Progenitor cell of endocrine pancreas (in vitro differentiated cells): Measurements from ENCODE around the gene TNFRSF1B. TPM values are rescaled to one million over a fixed set of nuclear protein-coding genes. Genes with fewer than 3 reads are reported as not detected.

Experiments
- DNase-seq: peaks from one replicate; pipeline ENCODE4 v3.0.0; 2021; ENCODE audit warnings: low spot score; ENCODE audit not compliant: unreplicated experiment
- H3K27ac Mint-ChIP-seq: 2 replicates; pipeline ENCODE4 v1.8.0; 2021; ENCODE audit warnings: mild to moderate bottlenecking, moderate library complexity, mixed read lengths
- H3K27me3 Mint-ChIP-seq: 2 replicates; pipeline ENCODE4 v1.8.0; 2021; ENCODE audit warnings: mixed read lengths
- H3K36me3 Mint-ChIP-seq: 2 replicates; pipeline ENCODE4 v1.8.0; 2022; ENCODE audit warnings: mixed read lengths; ENCODE audit not compliant: insufficient read depth
- H3K4me1 Mint-ChIP-seq: 2 replicates; pipeline ENCODE4 v1.8.0; 2021; ENCODE audit warnings: low read depth, mixed read lengths
- H3K4me3 Mint-ChIP-seq: 2 replicates; pipeline ENCODE4 v1.8.0; 2021; ENCODE audit warnings: low read depth, mild to moderate bottlenecking, moderate library complexity, mixed read lengths
- H3K9me3 Mint-ChIP-seq: 2 replicates; pipeline ENCODE4 v1.8.0; 2021; ENCODE audit warnings: low read depth, mixed read lengths
- total RNA-seq: library from RNA; stranded (reverse); gene quantifications from 2 replicates; pipeline ENCODE4 v1.2.1, GENCODE V29; 2021
- TF ChIP-seq, protein P1 (sequence below): fragments of 200-600 bp; sonication (generic); IDR thresholded peaks from one replicate; pipeline ENCODE4 v1.5.0; 2021; ENCODE audit warnings: antibody characterized with exemption, mild to moderate bottlenecking; ENCODE audit not compliant: unreplicated experiment

Gene TNFRSF1B
- total RNA-seq, 1 donor from 2014 or later = not detected

DNA sequence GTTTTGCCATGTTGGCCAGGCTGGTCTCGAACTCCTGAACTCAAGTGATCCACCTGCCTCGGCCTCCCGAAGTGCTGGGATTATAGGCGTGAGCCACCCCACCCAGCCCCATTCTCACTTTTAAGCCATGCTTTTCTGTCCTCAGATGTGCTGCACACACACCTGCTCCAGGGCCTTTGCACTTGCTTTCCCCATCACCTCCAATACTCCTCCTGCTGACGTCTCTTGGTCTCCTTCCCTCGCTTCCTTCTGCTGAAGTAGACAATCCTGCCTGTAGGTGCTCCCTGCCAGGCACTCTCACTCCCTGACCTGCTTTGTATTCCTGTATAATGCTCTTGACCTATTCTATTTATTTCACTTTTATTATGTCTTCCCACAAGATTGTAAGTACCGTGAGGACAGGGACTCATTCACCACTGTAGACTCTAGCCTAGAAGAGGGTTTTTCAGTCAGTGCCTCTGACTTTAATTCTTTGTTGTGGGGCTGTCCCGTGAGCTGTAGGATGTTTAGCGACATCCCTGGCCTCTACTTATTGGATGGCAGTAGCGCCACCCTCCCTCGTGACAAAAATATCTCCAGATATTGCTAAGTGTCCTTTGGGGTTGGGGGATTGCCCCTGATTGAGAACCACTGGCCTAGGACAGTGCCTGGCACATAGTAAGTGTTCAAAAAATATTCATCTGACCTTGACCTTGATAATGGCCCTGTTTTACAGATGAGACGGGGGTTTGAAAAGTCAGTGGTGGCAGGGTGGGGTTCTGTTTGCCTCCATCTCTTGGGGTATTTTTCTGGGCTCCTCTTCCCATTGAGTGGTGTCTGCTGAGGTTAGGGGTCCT, 4.6 kb downstream of the TNFRSF1B start:
- Mint-ChIP-seq H3K36me3 (no peaks in the 10 kb centered on the region), H3K9me3 (no peaks in the 10 kb centered on the region), H3K4me3 (no peak overlapping the region), H3K4me1 (peaks cover 5% of the 10 kb centered on the region), H3K27ac (no peak overlapping the region), H3K27me3 (peaks cover 48% of the 10 kb centered on the region)
- TF ChIP-seq, protein P1, sequence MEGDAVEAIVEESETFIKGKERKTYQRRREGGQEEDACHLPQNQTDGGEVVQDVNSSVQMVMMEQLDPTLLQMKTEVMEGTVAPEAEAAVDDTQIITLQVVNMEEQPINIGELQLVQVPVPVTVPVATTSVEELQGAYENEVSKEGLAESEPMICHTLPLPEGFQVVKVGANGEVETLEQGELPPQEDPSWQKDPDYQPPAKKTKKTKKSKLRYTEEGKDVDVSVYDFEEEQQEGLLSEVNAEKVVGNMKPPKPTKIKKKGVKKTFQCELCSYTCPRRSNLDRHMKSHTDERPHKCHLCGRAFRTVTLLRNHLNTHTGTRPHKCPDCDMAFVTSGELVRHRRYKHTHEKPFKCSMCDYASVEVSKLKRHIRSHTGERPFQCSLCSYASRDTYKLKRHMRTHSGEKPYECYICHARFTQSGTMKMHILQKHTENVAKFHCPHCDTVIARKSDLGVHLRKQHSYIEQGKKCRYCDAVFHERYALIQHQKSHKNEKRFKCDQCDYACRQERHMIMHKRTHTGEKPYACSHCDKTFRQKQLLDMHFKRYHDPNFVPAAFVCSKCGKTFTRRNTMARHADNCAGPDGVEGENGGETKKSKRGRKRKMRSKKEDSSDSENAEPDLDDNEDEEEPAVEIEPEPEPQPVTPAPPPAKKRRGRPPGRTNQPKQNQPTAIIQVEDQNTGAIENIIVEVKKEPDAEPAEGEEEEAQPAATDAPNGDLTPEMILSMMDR = no peak
- DNase-seq = no peak

DNA sequence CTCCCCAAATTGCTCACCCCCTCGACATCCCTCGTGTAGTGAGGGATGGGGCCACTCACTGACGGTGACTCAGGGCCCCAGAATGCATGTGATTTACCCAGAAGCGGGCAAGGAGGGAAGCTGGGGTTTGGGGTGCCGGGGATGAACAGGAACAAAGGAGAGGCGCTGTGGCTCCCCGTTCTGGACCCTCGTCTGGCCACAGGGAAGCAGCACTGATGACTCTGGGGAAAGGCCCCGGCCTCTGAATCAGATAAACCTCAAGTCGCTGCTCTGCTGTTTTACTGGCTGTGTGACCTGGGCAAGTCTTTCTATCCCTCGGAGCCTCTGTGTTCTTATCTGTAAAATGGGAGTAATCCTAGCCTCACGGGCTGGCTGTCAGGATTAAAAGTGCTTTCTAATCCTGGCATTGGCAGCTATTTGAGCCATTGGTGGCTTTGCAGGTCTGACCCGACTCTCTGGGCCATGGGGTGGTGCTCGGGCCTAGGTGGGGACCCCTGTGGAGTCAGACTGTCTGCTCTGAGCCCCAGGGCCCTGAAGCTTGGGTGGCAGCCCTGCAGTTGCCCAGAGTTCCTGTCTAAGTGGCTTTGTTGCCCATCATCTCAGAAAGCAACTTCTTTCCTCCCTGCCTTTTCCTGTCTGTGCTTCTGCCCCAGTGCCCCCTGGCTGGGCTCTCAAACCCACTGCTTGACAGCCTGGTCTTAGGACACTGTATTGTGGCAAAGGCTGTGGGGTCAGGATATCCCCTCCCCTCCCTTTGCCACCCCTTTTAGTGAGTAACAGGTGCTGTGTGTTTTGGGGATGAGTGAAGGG, 5.5 kb downstream of the TNFRSF1B start:
- no peak overlapping the region for H3K27ac Mint-ChIP-seq
- TF ChIP-seq, protein P1 = no peak
- H3K4me3 Mint-ChIP-seq = no peak overlapping the region
- H3K27me3 Mint-ChIP-seq = peaks cover 48% of the 10 kb centered on the region
- peaks cover 5% of the 10 kb centered on the region for H3K4me1 Mint-ChIP-seq
- no peaks in the 10 kb centered on the region for H3K9me3 Mint-ChIP-seq
- DNase-seq = no peak
- H3K36me3 Mint-ChIP-seq = no peaks in the 10 kb centered on the region

DNA sequence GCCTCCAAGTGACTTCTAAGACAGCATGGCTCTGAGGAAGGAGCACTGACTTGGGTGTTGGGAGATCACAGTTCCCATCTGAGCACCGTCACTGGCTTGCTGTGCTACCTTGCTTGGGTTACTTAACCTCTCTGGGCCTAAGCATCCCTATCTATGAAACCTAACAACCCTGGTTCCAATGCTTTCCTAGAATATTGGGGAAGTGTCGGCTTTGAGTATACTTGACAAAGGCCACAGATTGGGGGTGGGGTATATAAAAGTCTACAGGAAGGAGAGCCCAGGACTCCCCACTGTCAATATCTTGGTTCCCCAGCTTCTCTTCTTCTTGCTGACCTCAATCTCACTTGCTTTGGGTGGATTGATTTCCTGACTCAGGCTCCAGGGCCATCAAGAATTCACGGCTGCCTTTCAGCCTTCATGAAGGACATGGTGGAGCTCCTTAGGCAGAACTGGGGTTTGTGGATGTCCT, 6.3 kb downstream of the TNFRSF1B start:
- H3K9me3 Mint-ChIP-seq = no peaks in the 10 kb centered on the region
- peaks cover 45% of the 10 kb centered on the region for H3K27me3 Mint-ChIP-seq
- DNase-seq = no peak
- no peak overlapping the region for H3K27ac Mint-ChIP-seq
- no peak overlapping the region for H3K4me3 Mint-ChIP-seq
- peaks cover 3% of the 10 kb centered on the region for H3K4me1 Mint-ChIP-seq
- H3K36me3 Mint-ChIP-seq = no peaks in the 10 kb centered on the region
- TF ChIP-seq, protein P1 = no peak

DNA sequence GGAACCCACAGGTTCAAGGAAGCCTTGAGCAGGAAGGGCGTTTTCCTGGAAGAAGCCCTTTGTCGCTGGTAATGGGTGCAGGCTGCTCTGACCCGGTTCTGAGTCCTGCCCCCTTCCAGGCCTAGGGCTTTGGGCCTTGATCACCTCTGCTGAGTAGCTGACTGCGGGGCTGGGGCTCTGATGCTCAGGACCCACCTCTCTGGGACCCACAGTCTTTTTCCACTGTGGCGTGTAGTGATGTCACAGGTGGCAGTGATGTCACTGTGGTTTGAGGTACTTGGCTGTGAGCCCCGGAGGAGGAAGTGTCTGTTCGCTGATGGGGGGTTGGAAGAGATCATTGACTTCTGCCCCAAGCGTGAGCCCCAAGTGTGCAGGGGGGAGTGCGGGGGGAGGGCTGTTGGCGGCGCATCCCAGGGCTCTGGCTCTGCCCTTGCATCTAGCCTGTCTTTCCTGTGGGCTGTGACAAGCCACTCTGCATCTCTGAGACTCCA, 6.9 kb downstream of the TNFRSF1B start:
- Mint-ChIP-seq H3K27ac (no peak overlapping the region), H3K4me3 (no peak overlapping the region), H3K9me3 (no peaks in the 10 kb centered on the region), H3K4me1 (peaks cover 4% of the 10 kb centered on the region), H3K36me3 (no peaks in the 10 kb centered on the region), H3K27me3 (peaks cover 45% of the 10 kb centered on the region)
- TF ChIP-seq, protein P1 = no peak
- no peak for DNase-seq
